Neuron (in vitro differentiated cells): ENCODE results near the gene MAP2K7.
"Not testable (repeated sequence)": the region's sequence is repeated elsewhere in the genome, so short reads cannot be mapped to it uniquely, and the experiment has no call there.

Experiments used
- H2AFZ ChIP-seq: one replicate; pipeline ENCODE4 v1.6.1; 2013; ENCODE audit warnings: low read depth, mild to moderate bottlenecking, inconsistent platforms, low read length, moderate library complexity
- H3K27me3 ChIP-seq: one replicate; pipeline ENCODE4 v1.6.1; 2013; ENCODE audit warnings: low read length; ENCODE audit not compliant: insufficient read depth
- H3K36me3 ChIP-seq: one replicate; pipeline ENCODE4 v1.6.1; 2013; ENCODE audit warnings: low read length; ENCODE audit not compliant: insufficient read depth
- H3K4me1 ChIP-seq: one replicate; pipeline ENCODE4 v1.6.1; 2013; ENCODE audit warnings: low read length; ENCODE audit not compliant: insufficient read depth
- H3K4me3 ChIP-seq: 2 replicates; pipeline ENCODE4 v1.5.1; 2013; ENCODE audit warnings: mild to moderate bottlenecking, low read length, moderate library complexity
- H3K9me3 ChIP-seq: one replicate; pipeline ENCODE4 v1.6.1; 2013; ENCODE audit warnings: low read length

The MAP2K7 gene

DNA sequence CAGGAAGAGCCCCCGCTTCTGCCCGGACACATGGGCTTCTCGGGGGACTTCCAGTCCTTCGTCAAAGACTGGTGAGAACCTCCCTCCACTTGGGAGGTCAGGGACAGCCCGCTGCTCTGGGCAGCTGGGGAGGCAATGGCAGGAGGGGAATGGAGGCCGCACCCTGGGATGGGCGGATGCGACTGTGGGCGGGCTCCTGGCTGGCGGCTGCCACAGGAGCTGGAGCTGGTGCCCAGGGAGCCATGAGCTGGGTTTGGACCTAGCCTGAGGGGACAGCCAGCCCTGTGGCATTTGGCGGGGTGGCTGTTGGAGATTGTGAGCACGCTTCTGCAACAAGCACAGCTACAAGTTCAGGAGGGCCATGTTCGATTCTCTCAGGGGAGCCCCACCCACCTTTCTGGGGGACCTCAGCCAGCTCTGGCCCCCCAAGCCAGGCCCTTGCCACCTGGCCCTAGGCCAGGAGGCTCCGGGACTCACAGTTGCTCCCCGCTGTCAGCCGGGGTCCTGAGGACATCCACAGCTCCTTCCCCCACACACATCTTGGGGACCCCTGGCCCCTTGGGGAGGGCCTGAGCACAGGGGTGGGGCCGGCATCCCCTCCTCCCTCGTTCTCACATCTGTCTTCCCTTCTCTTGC lies 7.9 kb downstream of the MAP2K7 start:
- Histone ChIP-seq H3K4me1 (peaks cover 6% of the 10 kb centered on the region), H3K36me3 (peaks cover 33% of the 10 kb centered on the region), H2AFZ (no peak overlapping the region), H3K4me3 (no peak overlapping the region), H3K27me3 (peaks cover 18% of the 10 kb centered on the region), H3K9me3 (no peaks in the 10 kb centered on the region)

DNA sequence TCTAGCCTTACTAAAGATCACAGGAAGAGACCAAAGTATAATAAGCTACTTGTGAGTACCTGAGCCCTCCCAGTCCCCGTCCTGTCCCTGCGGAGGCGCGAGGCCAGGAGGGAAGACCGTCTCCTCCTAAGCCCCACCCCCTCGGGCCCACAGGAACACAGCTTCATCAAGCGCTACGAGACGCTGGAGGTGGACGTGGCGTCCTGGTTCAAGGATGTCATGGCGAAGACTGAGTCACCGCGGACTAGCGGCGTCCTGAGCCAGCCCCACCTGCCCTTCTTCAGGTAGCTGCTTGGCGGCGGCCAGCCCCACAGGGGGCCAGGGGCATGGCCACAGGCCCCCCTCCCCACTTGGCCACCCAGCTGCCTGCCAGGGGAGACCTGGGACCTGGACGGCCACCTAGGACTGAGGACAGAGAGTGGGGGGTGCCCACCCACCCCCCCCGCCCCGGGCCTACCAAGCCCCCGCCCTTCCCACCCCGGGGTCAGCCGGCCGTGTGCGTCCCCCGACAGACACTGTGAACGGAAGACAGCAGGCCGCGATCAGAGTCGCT lies 8.5 kb downstream of the MAP2K7 start:
- H3K36me3 ChIP-seq: peaks cover 33% of the 10 kb centered on the region
- H3K9me3 ChIP-seq: no peaks in the 10 kb centered on the region
- H2AFZ ChIP-seq: no peak overlapping the region
- H3K4me1 ChIP-seq: peaks cover 11% of the 10 kb centered on the region
- peaks cover 21% of the 10 kb centered on the region for H3K27me3 ChIP-seq
- no peak overlapping the region for H3K4me3 ChIP-seq

DNA sequence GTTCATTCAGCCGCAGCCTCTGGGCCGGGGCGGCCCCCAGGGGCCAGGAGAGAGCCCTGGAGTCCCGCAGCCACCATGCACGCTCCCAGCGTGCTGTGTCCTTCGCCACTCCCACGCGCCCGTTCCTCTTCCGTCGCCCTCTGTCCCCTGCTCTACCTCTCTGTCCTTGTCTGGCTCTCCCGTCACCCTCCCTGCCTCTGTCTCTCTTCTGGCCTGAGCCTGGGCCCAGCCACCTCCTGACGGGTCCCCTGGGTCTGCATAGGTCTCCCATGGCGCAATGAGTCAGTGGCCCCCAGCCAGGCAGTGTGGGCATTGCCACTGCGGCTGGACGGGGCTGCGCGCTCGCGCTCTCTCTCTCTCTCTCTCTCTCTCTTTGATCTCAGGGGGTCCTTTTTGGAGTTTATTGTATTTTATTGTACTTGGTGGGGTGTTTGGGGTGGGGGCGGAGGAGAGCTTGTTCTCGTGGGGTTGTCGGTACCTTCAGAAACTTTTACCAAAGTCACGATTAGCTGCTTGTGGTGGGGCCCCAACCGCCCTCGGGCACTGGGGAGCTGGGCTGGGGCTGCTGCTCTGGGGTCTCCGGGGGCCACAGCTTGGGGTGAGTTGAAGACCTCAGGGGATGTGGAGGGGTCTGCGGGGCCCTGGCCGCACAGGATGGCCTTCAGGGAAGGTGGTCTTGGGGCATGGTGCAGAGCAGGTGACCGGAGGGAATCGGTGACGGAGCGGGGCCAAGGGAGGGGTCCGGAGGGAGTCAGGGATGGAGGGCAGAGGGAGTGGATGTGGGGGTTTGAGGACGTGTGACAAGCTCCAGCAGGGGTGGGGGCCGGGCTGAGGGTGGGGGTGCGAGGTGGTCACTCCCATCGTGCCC lies 9.3 kb downstream of the MAP2K7 start:
- Histone ChIP-seq H2AFZ (no peak overlapping the region), H3K27me3 (peaks cover 24% of the 10 kb centered on the region), H3K4me1 (peaks cover 17% of the 10 kb centered on the region), H3K36me3 (peaks cover 33% of the 10 kb centered on the region), H3K4me3 (no peak overlapping the region), H3K9me3 (no peaks in the 10 kb centered on the region)

DNA sequence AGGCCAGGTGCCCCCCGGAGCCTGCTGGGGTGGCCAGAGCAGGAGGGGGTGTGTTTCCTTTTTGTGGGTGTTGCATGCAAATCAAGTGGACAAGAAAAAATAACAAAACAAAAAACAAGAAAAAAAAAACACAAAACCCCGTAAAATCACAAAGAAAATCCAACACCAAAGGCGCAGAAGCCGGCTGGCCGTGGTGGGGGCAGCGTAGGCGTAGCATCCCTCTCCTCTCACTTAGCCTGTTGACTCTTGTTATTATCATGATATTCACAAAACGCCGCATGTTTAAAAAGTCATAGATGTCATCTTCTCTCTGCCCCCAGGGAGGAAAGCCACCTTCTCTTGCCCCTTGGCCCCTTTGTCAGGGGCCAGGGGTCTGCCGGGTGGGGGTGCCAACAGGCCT lies 10.0 kb downstream of the MAP2K7 start:
- H3K4me3 ChIP-seq: no peak overlapping the region
- H2AFZ ChIP-seq: no peak overlapping the region
- peaks cover 17% of the 10 kb centered on the region for H3K4me1 ChIP-seq
- no peaks in the 10 kb centered on the region for H3K9me3 ChIP-seq
- peaks cover 24% of the 10 kb centered on the region for H3K27me3 ChIP-seq
- H3K36me3 ChIP-seq: peaks cover 33% of the 10 kb centered on the region

GRCh38 chr19:7914099-7914498 lies 10.4 kb downstream of the MAP2K7 start:
- no peak overlapping the region for H2AFZ ChIP-seq
- H3K4me1 ChIP-seq: peaks cover 17% of the 10 kb centered on the region
- peaks cover 32% of the 10 kb centered on the region for H3K36me3 ChIP-seq
- no peaks in the 10 kb centered on the region for H3K9me3 ChIP-seq
- H3K27me3 ChIP-seq: peaks cover 24% of the 10 kb centered on the region
- H3K4me3 ChIP-seq: no peak overlapping the region

- no peak within 1 kb of the TSS for H2AFZ ChIP-seq
- H3K36me3 ChIP-seq: peaks cover 27% of the 10 kb centered on the region
- H3K27me3 ChIP-seq: peaks cover 24% of the 10 kb centered on the region
- peaks cover 19% of the 10 kb centered on the region for H3K4me1 ChIP-seq
- no peaks in the 10 kb centered on the region for H3K9me3 ChIP-seq
- no peak within 1 kb of the TSS for H3K4me3 ChIP-seq
These were observed 10.9 kb downstream of the MAP2K7 start, which contains the start of gene TGFBR3L for GRCh38 chr19:7914598-7915045. Gene TGFBR3L, plus strand, starts transcription at chr19:7914830.

- Histone ChIP-seq H3K36me3 (peaks cover 21% of the 10 kb centered on the region), H3K27me3 (peaks cover 24% of the 10 kb centered on the region), H3K4me1 (peaks cover 23% of the 10 kb centered on the region), H2AFZ (no peak overlapping the region), H3K9me3 (no peaks in the 10 kb centered on the region), H3K4me3 (peak overlapping the region; percentile 31)
These were observed 11.8 kb downstream of the MAP2K7 start for GRCh38 chr19:7915250-7916102.

GRCh38 chr19:7916103-7916954 lies 12.7 kb downstream of the MAP2K7 start:
- peaks cover 14% of the 10 kb centered on the region for H3K36me3 ChIP-seq
- peaks cover 27% of the 10 kb centered on the region for H3K4me1 ChIP-seq
- no peak overlapping the region for H2AFZ ChIP-seq
- H3K4me3 ChIP-seq: peak overlapping the region; percentile 31
- H3K27me3 ChIP-seq: peaks cover 24% of the 10 kb centered on the region
- H3K9me3 ChIP-seq: no peaks in the 10 kb centered on the region

GRCh38 chr19:7916955-7917266 lies 13.2 kb downstream of the MAP2K7 start:
- Histone ChIP-seq H3K4me1 (peaks cover 33% of the 10 kb centered on the region), H3K4me3 (peak overlapping the region; percentile 10), H3K36me3 (peaks cover 12% of the 10 kb centered on the region), H3K9me3 (no peaks in the 10 kb centered on the region), H2AFZ (peak overlapping the region; percentile 9), H3K27me3 (peaks cover 24% of the 10 kb centered on the region)

DNA sequence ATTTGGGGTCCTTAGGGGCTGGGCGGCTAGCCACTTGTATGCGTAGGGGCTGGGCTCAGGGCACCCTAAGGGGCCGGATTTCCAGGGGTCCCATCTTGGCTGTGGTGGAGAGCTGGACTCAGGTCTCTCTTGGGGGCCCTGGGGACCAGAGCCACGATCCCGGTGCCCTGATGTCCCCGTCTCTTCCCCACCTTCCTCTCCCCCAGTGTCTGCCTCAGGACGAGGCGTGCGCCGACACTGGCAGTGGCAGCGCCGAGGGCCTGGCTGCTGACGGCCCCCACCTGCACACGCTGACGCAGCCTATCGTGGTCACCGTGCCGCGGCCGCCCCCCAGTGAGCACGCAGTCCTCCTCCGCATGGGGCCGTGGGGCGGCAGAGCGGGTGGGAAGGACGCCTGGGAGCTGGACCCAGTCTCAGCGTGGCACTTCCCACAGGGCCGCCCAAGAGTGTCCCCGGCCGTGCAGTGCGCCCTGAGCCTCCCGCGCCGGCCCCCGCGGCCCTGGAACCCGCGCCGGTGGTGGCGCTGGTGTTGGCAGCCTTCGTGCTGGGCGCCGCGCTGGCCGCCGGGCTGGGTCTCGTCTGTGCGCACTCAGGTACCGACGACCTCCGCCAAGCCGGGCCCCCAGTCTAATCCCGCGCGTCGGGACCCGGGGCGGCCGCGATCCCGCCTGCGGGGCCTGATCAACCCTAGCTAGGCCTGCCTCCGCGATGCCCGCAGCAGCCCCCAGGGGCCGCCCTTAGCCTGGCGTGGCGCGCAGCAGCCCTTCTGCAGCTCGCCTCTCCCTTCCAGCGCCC lies 13.8 kb downstream of the MAP2K7 start:
- H2AFZ ChIP-seq: peak overlapping the region; percentile 9
- peaks cover 13% of the 10 kb centered on the region for H3K36me3 ChIP-seq
- no peaks in the 10 kb centered on the region for H3K9me3 ChIP-seq
- peaks cover 24% of the 10 kb centered on the region for H3K27me3 ChIP-seq
- H3K4me1 ChIP-seq: peaks cover 38% of the 10 kb centered on the region
- peak overlapping the region; percentile 10 for H3K4me3 ChIP-seq

DNA sequence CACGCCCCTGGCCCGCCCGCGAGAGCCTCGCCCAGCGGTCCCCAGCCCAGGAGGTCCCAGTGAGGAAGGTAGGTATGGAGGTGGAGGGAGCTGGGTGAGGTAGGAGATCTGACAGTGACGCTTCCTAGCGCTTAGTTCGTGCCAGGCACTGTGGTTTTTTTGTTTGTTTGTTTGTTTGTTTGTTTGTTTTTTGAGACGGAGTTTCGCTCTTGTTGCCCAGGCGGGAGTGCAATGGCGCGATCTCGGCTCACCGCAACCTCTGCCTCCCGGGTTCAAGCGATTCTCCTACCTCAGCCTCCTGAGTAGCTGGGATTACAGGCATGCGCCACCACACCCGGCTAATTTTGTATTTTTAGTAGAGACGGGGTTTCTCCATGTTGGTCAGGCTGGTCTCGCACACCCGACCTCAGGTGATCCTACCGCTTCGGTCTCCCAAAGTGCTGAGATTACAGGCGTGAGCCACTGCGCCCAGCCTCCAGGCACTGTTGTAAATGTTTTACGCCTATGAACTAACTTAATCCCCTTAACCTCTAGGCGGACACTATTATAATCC lies 14.5 kb downstream of the MAP2K7 start:
- H3K4me3 ChIP-seq, H3K9me3 ChIP-seq, H2AFZ ChIP-seq: not testable (repeated sequence)
- Histone ChIP-seq H3K4me1 (peaks cover 38% of the 10 kb centered on the region), H3K36me3 (peaks cover 15% of the 10 kb centered on the region), H3K27me3 (peaks cover 24% of the 10 kb centered on the region)
